Measurements from ENCODE around the gene TNIP2.

DNA sequence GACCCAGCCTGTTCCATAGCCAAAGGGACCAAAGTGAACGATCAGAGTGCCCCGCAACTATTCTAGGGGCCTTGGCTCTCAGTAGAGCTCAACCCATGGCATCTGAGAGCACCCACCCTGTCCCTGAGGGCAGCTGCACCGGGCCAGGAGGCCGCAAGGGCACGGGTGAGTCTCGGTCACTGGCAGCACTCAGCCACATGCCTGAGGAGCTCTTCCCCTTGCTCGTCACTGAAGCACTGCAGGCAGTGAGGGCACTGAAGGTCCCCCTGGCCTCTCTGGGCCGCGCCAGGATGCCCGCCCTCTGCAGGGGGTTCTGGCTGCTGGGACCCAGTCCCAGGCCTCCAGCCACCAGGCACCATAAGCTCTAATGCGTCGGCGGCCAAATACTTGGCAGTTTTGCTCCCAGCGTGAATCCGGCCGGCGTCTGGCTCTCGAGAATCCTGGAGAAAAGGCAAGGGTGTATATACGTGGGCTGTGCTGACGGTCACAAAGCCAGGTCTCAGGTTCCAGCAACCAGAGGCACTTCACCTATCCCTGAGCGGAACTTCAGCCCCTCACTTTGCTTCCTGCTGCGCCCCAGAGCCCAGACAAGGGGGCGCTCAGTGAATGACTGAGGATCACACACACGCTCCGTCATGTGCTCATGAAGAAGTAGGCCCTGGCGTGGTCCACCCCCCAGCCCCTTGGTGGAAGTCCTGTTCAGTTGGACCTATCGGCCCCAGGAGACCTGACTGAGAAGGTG, 13.9 kb downstream of the TNIP2 start:
- TF ChIP-seq, protein P1, sequence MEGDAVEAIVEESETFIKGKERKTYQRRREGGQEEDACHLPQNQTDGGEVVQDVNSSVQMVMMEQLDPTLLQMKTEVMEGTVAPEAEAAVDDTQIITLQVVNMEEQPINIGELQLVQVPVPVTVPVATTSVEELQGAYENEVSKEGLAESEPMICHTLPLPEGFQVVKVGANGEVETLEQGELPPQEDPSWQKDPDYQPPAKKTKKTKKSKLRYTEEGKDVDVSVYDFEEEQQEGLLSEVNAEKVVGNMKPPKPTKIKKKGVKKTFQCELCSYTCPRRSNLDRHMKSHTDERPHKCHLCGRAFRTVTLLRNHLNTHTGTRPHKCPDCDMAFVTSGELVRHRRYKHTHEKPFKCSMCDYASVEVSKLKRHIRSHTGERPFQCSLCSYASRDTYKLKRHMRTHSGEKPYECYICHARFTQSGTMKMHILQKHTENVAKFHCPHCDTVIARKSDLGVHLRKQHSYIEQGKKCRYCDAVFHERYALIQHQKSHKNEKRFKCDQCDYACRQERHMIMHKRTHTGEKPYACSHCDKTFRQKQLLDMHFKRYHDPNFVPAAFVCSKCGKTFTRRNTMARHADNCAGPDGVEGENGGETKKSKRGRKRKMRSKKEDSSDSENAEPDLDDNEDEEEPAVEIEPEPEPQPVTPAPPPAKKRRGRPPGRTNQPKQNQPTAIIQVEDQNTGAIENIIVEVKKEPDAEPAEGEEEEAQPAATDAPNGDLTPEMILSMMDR (IDR thresholded peaks at IDR 0.05), result no peak
- TF ChIP-seq POLR2AphosphoS5 (IDR thresholded peaks at IDR 0.05), result no peak

Data from transverse colon (tissue), 4 donors.